Osteoblast (primary cell): ENCODE measurements around the gene ADGRV1. TPM values are rescaled to one million over a fixed set of nuclear protein-coding genes. Genes with fewer than 3 reads are reported as not detected.

Source experiments
- DNase-seq: peaks from one replicate; pipeline ENCODE4 v3.0.0; 2011; ENCODE audit warnings: low spot score, mixed read lengths; ENCODE audit not compliant: insufficient read length; ENCODE audit errors: missing footprints
- H2AFZ ChIP-seq: 2 replicates; pipeline ENCODE4 v1.6.0; 2011; ENCODE audit warnings: mild to moderate bottlenecking, low read length
- H3K27ac ChIP-seq: 2 replicates; pipeline ENCODE4 v1.5.1; 2011; ENCODE audit warnings: mild to moderate bottlenecking, low read depth, low read length, moderate library complexity
- H3K27me3 ChIP-seq: 2 replicates; pipeline ENCODE4 v1.6.0; 2012; ENCODE audit warnings: mild to moderate bottlenecking, control low read depth, inconsistent platforms, low read length, moderate library complexity; ENCODE audit not compliant: insufficient read depth
- H3K36me3 ChIP-seq: 2 replicates; pipeline ENCODE4 v1.5.1; 2011; ENCODE audit warnings: mild to moderate bottlenecking, low read length, control low read depth, moderate library complexity; ENCODE audit not compliant: insufficient read depth
- H3K4me1 ChIP-seq: 2 replicates; pipeline ENCODE4 v1.5.1; 2011; ENCODE audit warnings: mild to moderate bottlenecking, low read length, control low read depth, moderate library complexity; ENCODE audit not compliant: insufficient read depth
- H3K4me2 ChIP-seq: 2 replicates; pipeline ENCODE4 v1.6.0; 2011; ENCODE audit warnings: mild to moderate bottlenecking, low read length; ENCODE audit not compliant: insufficient read depth
- H3K4me3 ChIP-seq: fragments of 200-600 bp; sonication (generic); 3 replicates; pipeline ENCODE4 v1.5.1; 2012; ENCODE audit warnings: mild to moderate bottlenecking, low read length, inconsistent platforms; ENCODE audit not compliant: insufficient read depth
- H3K79me2 ChIP-seq: 2 replicates; pipeline ENCODE4 v1.6.0; 2012; ENCODE audit warnings: mild to moderate bottlenecking, low read length, control low read depth, inconsistent platforms; ENCODE audit not compliant: insufficient read depth
- H3K9me3 ChIP-seq: 2 replicates; pipeline ENCODE4 v1.5.1; 2011; ENCODE audit warnings: low read depth, low read length, control low read depth
- H4K20me1 ChIP-seq: 2 replicates; pipeline ENCODE4 v1.6.0; 2012; ENCODE audit warnings: mild to moderate bottlenecking, low read length, control low read depth; ENCODE audit not compliant: insufficient read depth
- total RNA-seq: library from RNA; depleted of rRNA; stranded (reverse); fragments of >200 nt; gene quantifications from 2 replicates; pipeline ENCODE4 v1.2.3, GENCODE V29; 2012
- TF ChIP-seq, protein P1 (sequence below): IDR thresholded peaks from 2 replicates; pipeline ENCODE4 v1.5.1; 2011; ENCODE audit warnings: mild to moderate bottlenecking, low read depth, low read length, moderate library complexity; ENCODE audit errors: extremely low read depth

ADGRV1 gene
- total RNA-seq, 1 donor: under 0.01 TPM

DNA sequence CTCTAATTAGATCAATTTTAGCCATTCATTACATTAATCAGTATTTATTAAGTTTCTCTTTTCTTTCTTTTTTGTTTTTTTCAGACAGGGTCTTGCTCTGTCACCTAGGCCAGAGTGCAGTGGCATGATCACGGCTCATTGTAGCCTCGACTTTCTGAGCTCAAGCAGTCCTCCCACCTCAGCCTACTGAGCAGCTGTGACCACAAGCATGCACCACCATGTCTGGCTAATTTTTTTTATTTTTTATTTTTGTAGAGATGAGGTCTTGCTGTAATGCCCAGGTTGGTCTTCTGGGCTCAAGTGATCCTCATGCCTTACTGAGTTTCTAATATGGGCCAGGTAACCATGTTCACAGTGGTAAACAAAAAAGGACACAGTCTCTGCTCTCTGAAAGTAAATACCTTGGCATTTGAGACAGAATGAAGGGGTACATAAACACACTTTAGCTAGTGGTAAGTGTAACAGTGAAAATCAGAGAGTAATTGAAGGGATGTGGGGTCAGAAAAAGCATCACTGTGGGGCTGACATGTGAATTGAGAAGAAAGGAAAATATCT is 336.3 kb downstream of the ADGRV1 start:
- H4K20me1 ChIP-seq: no peaks in the 10 kb centered on the region
- no peak overlapping the region for H3K27ac ChIP-seq
- H3K4me1 ChIP-seq: no peaks in the 10 kb centered on the region
- H3K79me2 ChIP-seq: no peaks in the 10 kb centered on the region
- no peak overlapping the region for H3K4me2 ChIP-seq
- no peaks in the 10 kb centered on the region for H3K36me3 ChIP-seq
- TF ChIP-seq, protein P1, sequence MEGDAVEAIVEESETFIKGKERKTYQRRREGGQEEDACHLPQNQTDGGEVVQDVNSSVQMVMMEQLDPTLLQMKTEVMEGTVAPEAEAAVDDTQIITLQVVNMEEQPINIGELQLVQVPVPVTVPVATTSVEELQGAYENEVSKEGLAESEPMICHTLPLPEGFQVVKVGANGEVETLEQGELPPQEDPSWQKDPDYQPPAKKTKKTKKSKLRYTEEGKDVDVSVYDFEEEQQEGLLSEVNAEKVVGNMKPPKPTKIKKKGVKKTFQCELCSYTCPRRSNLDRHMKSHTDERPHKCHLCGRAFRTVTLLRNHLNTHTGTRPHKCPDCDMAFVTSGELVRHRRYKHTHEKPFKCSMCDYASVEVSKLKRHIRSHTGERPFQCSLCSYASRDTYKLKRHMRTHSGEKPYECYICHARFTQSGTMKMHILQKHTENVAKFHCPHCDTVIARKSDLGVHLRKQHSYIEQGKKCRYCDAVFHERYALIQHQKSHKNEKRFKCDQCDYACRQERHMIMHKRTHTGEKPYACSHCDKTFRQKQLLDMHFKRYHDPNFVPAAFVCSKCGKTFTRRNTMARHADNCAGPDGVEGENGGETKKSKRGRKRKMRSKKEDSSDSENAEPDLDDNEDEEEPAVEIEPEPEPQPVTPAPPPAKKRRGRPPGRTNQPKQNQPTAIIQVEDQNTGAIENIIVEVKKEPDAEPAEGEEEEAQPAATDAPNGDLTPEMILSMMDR: no peak
- no peaks in the 10 kb centered on the region for H3K9me3 ChIP-seq
- DNase-seq: no peak
- no peak overlapping the region for H2AFZ ChIP-seq
- peaks cover 2% of the 10 kb centered on the region for H3K27me3 ChIP-seq
- no peak overlapping the region for H3K4me3 ChIP-seq

GRCh38 chr5:90897618-90898017 is 339.0 kb downstream of the ADGRV1 start:
- Histone ChIP-seq H3K4me1 (no peaks in the 10 kb centered on the region), H3K27me3 (peaks cover 6% of the 10 kb centered on the region), H3K36me3 (no peaks in the 10 kb centered on the region), H4K20me1 (no peaks in the 10 kb centered on the region), H3K4me2 (no peak overlapping the region), H3K27ac (no peak overlapping the region), H3K79me2 (no peaks in the 10 kb centered on the region), H2AFZ (no peak overlapping the region), H3K9me3 (no peaks in the 10 kb centered on the region), H3K4me3 (no peak overlapping the region)
- TF ChIP-seq, protein P1: no peak
- DNase-seq: no peak

GRCh38 chr5:90898326-90899013 is 339.9 kb downstream of the ADGRV1 start:
- H2AFZ ChIP-seq: no peak overlapping the region
- peaks cover 6% of the 10 kb centered on the region for H3K27me3 ChIP-seq
- H3K36me3 ChIP-seq: no peaks in the 10 kb centered on the region
- H3K4me2 ChIP-seq: no peak overlapping the region
- no peaks in the 10 kb centered on the region for H3K9me3 ChIP-seq
- no peak overlapping the region for H3K4me3 ChIP-seq
- no peak overlapping the region for H3K27ac ChIP-seq
- no peaks in the 10 kb centered on the region for H4K20me1 ChIP-seq
- no peaks in the 10 kb centered on the region for H3K79me2 ChIP-seq
- TF ChIP-seq, protein P1: no peak
- DNase-seq: no peak
- no peaks in the 10 kb centered on the region for H3K4me1 ChIP-seq

DNA sequence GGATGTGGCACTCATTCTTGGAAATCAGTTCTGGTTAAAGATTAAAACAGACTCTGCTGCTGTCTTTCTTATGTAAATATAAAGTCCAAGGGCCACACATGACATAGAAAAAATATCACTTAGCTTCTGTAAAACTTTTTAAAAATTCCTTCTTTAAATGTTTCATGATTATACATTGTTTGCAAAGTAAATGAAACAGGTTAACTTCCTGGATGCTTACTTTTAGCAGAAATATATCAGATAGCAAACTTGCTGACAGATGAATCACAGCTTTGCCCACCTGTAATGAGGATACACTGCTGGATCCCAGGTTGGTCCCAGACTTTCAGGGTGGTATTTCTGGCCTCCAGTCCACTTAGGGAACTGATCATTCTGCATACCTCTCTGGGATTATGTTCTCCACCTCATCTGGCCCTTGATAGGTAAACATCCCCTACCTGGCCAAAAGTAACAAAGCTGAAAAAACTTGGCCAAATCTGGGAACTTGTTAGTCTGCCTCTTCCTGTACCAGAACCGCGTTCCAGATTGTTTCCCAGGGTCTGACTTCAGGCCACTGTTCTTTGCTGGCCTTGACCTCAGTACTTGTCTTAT is 340.5 kb downstream of the ADGRV1 start:
- H3K4me2 ChIP-seq: no peak overlapping the region
- TF ChIP-seq, protein P1: no peak

More for the DNA sequence above, 340.5 kb downstream of the ADGRV1 start:
- DNase-seq: no peak
- Histone ChIP-seq H4K20me1 (no peaks in the 10 kb centered on the region), H3K79me2 (no peaks in the 10 kb centered on the region), H3K27ac (no peak overlapping the region), H3K4me1 (no peaks in the 10 kb centered on the region), H3K4me3 (no peak overlapping the region), H2AFZ (no peak overlapping the region), H3K36me3 (no peaks in the 10 kb centered on the region), H3K27me3 (peaks cover 6% of the 10 kb centered on the region), H3K9me3 (no peaks in the 10 kb centered on the region)
